HG02798 (cell line): ENCODE data around the gene A1CF.
"Not testable (repeated sequence)": the region's sequence is repeated elsewhere in the genome, so short reads cannot be mapped to it uniquely, and the experiment has no call there.

Experiments used
- ATAC-seq: cut with Tn5 transposase; IDR thresholded peaks from one replicate; pipeline ENCODE4 v1.9.1; 2021; ENCODE audit warnings: mild to moderate bottlenecking; ENCODE audit not compliant: unreplicated experiment, poor library complexity

Gene A1CF

GRCh38 chr10:50796693-50797092, 88.7 kb downstream of the A1CF start:
- no peak for ATAC-seq

DNA sequence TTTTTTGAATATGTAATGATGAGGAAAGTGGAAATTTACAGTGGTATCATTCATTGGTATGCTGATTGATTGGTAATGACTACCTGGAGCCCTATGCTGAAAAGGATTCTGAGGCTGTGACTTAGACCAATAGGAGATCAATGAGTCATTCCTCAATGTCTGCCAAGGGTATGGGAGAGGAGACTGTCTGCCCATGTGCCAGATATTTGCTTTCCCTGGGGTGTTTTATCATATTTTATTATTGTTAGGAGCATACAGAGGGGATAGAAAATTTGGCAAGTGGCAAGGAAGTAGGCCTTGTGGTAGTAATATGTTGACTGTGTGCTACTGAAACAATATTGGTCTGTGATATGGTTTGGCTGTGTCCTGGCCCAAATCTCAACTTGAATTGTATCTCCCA, 90.9 kb downstream of the A1CF start:
- no peak for ATAC-seq

GRCh38 chr10:50788951-50789945, 96.2 kb downstream of the A1CF start:
- ATAC-seq, result no peak

DNA sequence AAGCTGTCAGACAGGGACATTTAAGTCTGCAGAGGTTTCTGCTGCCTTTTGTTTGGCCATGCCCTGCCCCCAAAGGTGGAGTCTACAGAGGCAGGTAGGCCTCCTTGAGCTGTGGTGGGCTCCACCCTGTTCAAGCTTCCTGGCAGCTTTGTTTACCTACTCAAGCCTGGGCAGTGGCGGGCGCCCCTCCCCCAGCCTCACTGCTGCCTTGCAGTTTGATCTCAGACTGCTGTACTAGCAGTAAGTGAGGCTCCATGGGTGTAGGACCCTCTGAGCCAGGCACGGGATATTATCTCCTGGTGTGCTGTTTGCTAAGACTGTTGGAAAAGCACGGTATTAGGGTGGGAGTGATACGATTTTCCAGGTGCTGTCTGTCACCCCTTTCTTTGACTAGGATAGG, 97.5 kb downstream of the A1CF start:
- ATAC-seq, result not testable (repeated sequence)

GRCh38 chr10:50782017-50782416, 103.4 kb downstream of the A1CF start:
- not testable (repeated sequence) for ATAC-seq

GRCh38 chr10:50780036-50780435, 105.4 kb downstream of the A1CF start:
- not testable (repeated sequence) for ATAC-seq

DNA sequence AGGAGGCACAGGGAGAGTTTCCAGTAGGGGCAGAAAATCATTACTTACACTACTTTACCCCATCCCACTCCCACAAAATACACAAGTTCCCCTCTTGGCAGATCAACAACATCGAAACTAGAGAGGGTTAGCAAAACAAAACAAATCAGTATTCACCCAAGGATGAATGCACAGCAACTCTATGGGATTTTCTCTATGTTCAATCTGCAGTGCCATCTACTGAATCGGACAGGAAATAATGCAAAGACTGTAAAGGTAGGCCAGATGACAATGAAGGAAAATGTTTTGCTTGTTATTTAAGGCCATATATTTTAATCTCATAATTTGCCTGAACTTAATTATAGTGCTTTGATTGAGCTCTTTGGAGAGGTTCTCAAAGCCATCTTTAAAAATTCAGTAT, 110.6 kb downstream of the A1CF start:
- ATAC-seq, result not testable (repeated sequence)

- not testable (repeated sequence) for ATAC-seq
These were observed 113.4 kb downstream of the A1CF start for GRCh38 chr10:50772042-50772441.

DNA sequence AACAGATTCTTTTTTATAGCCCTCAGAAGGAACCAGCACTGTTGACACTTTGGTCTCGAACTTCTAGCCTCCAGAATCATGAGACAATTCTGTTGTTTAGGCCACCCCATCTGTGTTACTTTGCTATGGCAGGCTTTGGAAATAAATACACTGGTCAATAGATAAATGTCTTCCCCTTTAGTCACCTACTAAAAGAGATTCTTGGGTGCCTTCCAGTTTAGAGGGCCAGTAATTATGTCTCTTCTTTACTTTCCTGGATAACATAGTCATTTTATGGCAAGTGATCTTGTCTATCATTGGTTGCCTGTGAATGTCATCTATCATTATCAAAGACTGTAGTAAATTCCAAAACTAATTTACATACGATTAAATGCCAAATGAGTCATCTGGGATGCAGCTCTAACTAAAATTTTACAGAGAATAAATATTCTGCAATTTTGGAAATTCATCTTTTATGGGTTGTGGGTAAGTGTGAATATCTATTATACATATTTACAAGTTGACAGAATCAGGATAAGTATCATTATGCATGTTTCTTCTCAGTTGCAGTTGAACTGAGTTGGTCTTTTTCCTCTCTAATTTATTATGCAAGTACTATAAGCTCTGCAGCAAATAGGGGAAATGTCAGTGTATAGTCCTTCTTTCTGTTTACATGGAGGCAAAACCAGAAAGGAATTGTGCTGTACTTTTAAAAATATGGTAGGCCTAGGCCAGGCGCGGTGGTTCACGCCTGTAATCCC, 118.5 kb downstream of the A1CF start:
- ATAC-seq, result not testable (repeated sequence)
